ENCODE measurements around the gene AFG1L.

AFG1L gene

GRCh38 chr6:108494434-108494833, 199.6 kb downstream of the AFG1L start:
- no peak overlapping the region for H3K4me3 ChIP-seq (ENCODE audit: low read depth, low read length)
- TF ChIP-seq CTCF (IDR thresholded peaks at IDR 0.05; ENCODE audit: low read depth, low read length), result no peak

- TF ChIP-seq CTCF (IDR thresholded peaks at IDR 0.05; ENCODE audit: low read depth, low read length), result peak; percentile 57
- no peak overlapping the region for H3K4me3 ChIP-seq (ENCODE audit: low read depth, low read length)
These were observed 203.0 kb downstream of the AFG1L start for GRCh38 chr6:108497883-108498282.

- no peak for TF ChIP-seq CTCF (IDR thresholded peaks at IDR 0.05; ENCODE audit: low read depth, low read length)
- no peak overlapping the region for H3K4me3 ChIP-seq (ENCODE audit: low read depth, low read length)
These were observed 206.7 kb downstream of the AFG1L start for GRCh38 chr6:108501559-108501958.

GRCh38 chr6:108502832-108503231, 208.0 kb downstream of the AFG1L start:
- no peak overlapping the region for H3K4me3 ChIP-seq (ENCODE audit: low read depth, low read length)
- TF ChIP-seq CTCF (IDR thresholded peaks at IDR 0.05; ENCODE audit: low read depth, low read length), result no peak

GRCh38 chr6:108507316-108507715, 212.5 kb downstream of the AFG1L start:
- TF ChIP-seq CTCF (IDR thresholded peaks at IDR 0.05; ENCODE audit: low read depth, low read length), result no peak

GRCh38 chr6:108510461-108511319, 215.8 kb downstream of the AFG1L start:
- no peak for TF ChIP-seq CTCF (IDR thresholded peaks at IDR 0.05; ENCODE audit: low read depth, low read length)
- H3K4me3 ChIP-seq (ENCODE audit: low read depth, low read length), result no peak overlapping the region

More at GRCh38 chr6:108507316-108507715, 212.5 kb downstream of the AFG1L start:
- H3K4me3 ChIP-seq (ENCODE audit: low read depth, low read length), result no peak overlapping the region

Data from WI38 (cell line).